HCT116 (cell line): ENCODE measurements around the gene ACADVL. TPM values are rescaled to one million over a fixed set of nuclear protein-coding genes. Genes with fewer than 3 reads are reported as not detected.

Experiments
- ATAC-seq: fragments of 200-7000 bp; cut with Tn5 transposase; 2 replicates; pipeline ENCODE4 v1.9.1; 2020; ENCODE audit warnings: mild to moderate bottlenecking, moderate library complexity
- BruUV-seq: library from RNA; stranded (reverse); fragments of 400-500 nt; replicated peaks from 2 replicates; lab custom pipeline; 2021; lab: Mats Ljungman, UMichigan
- CTCF ChIA-PET: fragments of 300-600 bp; sonication (Branson Sonifier 250); formaldehyde crosslinking; loops from one replicate; lab custom pipeline; 2021; ENCODE audit warnings: antibody characterized with exemption; lab: Charles Lee
- POLR2A ChIA-PET: fragments of 300-600, 350-600 bp; sonication (Branson Sonifier 250); formaldehyde crosslinking; loops from one replicate; lab custom pipeline; 2021; ENCODE audit warnings: antibody characterized with exemption; lab: Charles Lee
- RAD21 ChIA-PET, 2 experiments: fragments of 300-600 bp; sonication (Branson Sonifier 250); formaldehyde crosslinking; loops; one replicate each; lab custom pipeline; 2023; ENCODE audit warnings: low total read pairs in 2 of 2; ENCODE audit not compliant: uncharacterized antibody in 2 of 2, unreplicated experiment in 2 of 2, low non-redundant PET in 1 of 2; lab: Charles Lee
- DNase-seq: peaks from one replicate; pipeline ENCODE4 v3.0.0-alpha.2; 2010; ENCODE audit warnings: low read depth, low spot score
- H2AFZ ChIP-seq: fragments of 200-600 bp; shearing (Covaris generic), sonication (generic); 2 replicates; pipeline ENCODE4 v1.6.1; 2017; ENCODE audit warnings: low read depth, mixed run types, mixed read lengths, antibody characterized with exemption, low read length; ENCODE audit not compliant: poor library complexity, severe bottlenecking
- H3K27ac ChIP-seq: 2 replicates; pipeline ENCODE4 v1.5.1; 2012; ENCODE audit warnings: low read depth, low read length
- H3K27me3 ChIP-seq: fragments of 200-600 bp; sonication (generic); 2 replicates; pipeline ENCODE4 v1.6.1; 2016; ENCODE audit warnings: mixed run types, low read length, mixed read lengths; ENCODE audit not compliant: insufficient read depth
- H3K36me3 ChIP-seq, 2 experiments: fragments of 200-500 bp in 1 of 2; fragments of 200-600 bp in 1 of 2; sonication (Bioruptor generic) in 1 of 2; sonication (generic) in 1 of 2; 2 replicates each; pipeline versions ENCODE4 v1.5.1 to v1.6.1; 2014 to 2016; ENCODE audit warnings: low read length in 2 of 2, inconsistent platforms in 1 of 2, mixed read lengths in 1 of 2, mixed run types in 1 of 2; ENCODE audit not compliant: insufficient read depth in 2 of 2, control insufficient read depth in 1 of 2
- H3K4me1 ChIP-seq, 2 experiments: fragments of 200-600 bp in 1 of 2; sonication (generic) in 1 of 2; 2 replicates each; pipeline versions ENCODE4 v1.5.1 to v1.6.1; 2012 to 2017; ENCODE audit warnings: low read length in 2 of 2, inconsistent platforms in 1 of 2, mild to moderate bottlenecking in 1 of 2, mixed read lengths in 1 of 2, mixed run types in 1 of 2, moderate library complexity in 1 of 2; ENCODE audit not compliant: insufficient read depth in 2 of 2, control insufficient read depth in 1 of 2
- H3K4me2 ChIP-seq: fragments of 200-600 bp; sonication (generic); 2 replicates; pipeline ENCODE4 v1.6.1; 2017; ENCODE audit warnings: mixed run types, low read length, mixed read lengths
- H3K4me3 ChIP-seq, 2 experiments: fragments of 200-600 bp in 1 of 2; sonication (generic) in 1 of 2; replicated peaks in 1 of 2; 2 replicates each; pipeline ENCODE4 v1.5.1; 2011 to 2016; ENCODE audit warnings: low read length in 2 of 2, control low read depth in 1 of 2, low read depth in 1 of 2, mild to moderate bottlenecking in 1 of 2, mixed read lengths in 1 of 2, mixed run types in 1 of 2
- H3K79me2 ChIP-seq: fragments of 200-600 bp; sonication (generic); 2 replicates; pipeline ENCODE4 v1.6.1; 2017; ENCODE audit warnings: mild to moderate bottlenecking, mixed run types, low read length, moderate library complexity, mixed read lengths; ENCODE audit not compliant: insufficient read depth
- H3K9ac ChIP-seq: fragments of 200-600 bp; sonication (generic); 2 replicates; pipeline ENCODE4 v1.6.1; 2016; ENCODE audit warnings: low read length, mixed read lengths
- H3K9me2 ChIP-seq: fragments of 200-600 bp; sonication (generic), shearing (Covaris generic); 2 replicates; pipeline ENCODE4 v1.6.1; 2017; ENCODE audit warnings: mixed run types, mild to moderate bottlenecking, moderate library complexity; ENCODE audit not compliant: insufficient read depth
- H3K9me3 ChIP-seq, 2 experiments: fragments of 200-500 bp in 1 of 2; fragments of 200-600 bp in 1 of 2; sonication (Bioruptor generic) in 1 of 2; sonication (generic) in 1 of 2; 2 replicates each; pipeline ENCODE4 v1.6.1; 2014 to 2017; ENCODE audit warnings: low read length in 2 of 2, mixed read lengths in 2 of 2, inconsistent platforms in 1 of 2, low read depth in 1 of 2, mild to moderate bottlenecking in 1 of 2, mixed run types in 1 of 2, moderate library complexity in 1 of 2; ENCODE audit not compliant: control insufficient read depth in 1 of 2, insufficient read depth in 1 of 2
- H4K20me1 ChIP-seq: fragments of 200-600 bp; sonication (generic), shearing (Covaris generic); 2 replicates; pipeline ENCODE4 v1.6.1; 2017; ENCODE audit warnings: mixed run types, mild to moderate bottlenecking, moderate library complexity; ENCODE audit not compliant: insufficient read depth
- EZH2phosphoT487 ChIP-seq: fragments of 200-600 bp; IDR thresholded peaks from 2 replicates; pipeline ENCODE4 v1.6.1; 2018; ENCODE audit warnings: antibody characterized with exemption, borderline replicate concordance
- MAX ChIP-seq: IDR thresholded peaks from 2 replicates; pipeline ENCODE4 v1.6.1; 2012
- REST ChIP-seq: IDR thresholded peaks from 2 replicates; pipeline ENCODE4 v1.6.1; 2012; ENCODE audit warnings: low read depth
- TCF7L2 ChIP-seq: IDR thresholded peaks from 2 replicates; pipeline ENCODE4 v1.7.0; 2011; ENCODE audit warnings: borderline replicate concordance, inconsistent platforms; ENCODE audit not compliant: insufficient read depth, insufficient read length; ENCODE audit errors: extremely low read depth
- YY1 ChIP-seq: IDR thresholded peaks from 2 replicates; pipeline ENCODE4 v1.6.1; 2011; ENCODE audit warnings: low read length, low read depth, moderate library complexity, mild to moderate bottlenecking; ENCODE audit not compliant: insufficient replicate concordance; ENCODE audit errors: extremely low read depth
- ZBTB33 ChIP-seq: IDR thresholded peaks from 2 replicates; pipeline ENCODE4 v1.6.1; 2011; ENCODE audit warnings: mild to moderate bottlenecking, low read length, moderate library complexity; ENCODE audit not compliant: insufficient replicate concordance; ENCODE audit errors: extremely low read depth
- intact Hi-C: fragments of 100-400 bp; cut with micrococcal nuclease; formaldehyde crosslinking; loops from 2 replicates; pipeline ENCODE4 v1.10.0; 2022
- total RNA-seq: library from RNA; stranded (reverse); gene quantifications from one replicate; pipeline ENCODE4 v1.2.1, GENCODE V29; 2021; ENCODE audit not compliant: unreplicated experiment
- TF ChIP-seq, protein P1 (sequence below): IDR thresholded peaks from 2 replicates; pipeline ENCODE4 v1.6.1; 2012

ACADVL gene
- total RNA-seq, 1 experiment from 2014 or later = 554 TPM

DNA sequence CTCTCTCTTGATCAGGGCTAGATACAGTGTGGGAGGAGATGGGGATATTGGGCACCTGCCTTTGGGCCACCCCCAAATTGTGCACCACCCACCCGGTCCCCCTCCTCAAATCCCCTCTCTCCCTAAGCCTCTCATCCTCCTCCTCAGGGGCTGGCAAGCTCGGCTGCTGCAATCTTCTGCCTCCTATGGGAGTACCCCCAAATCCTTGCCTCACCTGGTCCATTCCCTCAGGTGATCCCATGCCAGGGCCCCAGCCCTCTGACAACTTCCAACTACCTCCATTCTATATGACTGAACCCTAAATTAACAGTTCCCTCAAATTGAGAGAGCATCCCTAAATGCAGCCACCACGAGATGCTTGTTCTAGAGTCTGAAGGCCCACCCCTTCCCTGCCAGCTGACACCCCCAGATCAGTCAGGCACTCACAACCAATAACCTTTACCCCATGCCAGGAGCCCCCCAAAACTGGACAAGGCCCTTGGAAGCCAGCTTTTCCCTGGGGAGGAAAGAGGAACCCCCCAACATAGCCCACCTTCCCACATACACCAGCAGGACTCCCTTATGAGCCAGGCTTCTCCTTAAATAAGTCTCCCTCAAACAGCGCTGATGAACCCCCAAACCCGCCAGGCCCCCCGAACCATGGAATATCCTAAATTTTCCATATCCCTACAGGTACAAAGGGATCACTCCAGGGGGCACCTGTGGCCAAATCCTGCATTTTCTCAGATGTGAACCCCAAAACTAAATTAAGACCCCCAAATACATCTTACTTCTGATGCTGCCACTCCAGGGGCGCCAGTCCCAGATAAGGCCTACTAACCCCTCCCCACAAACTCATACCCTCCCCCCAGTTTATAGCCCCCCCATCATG is 3.3 kb upstream of the ACADVL start:
- Histone ChIP-seq H2AFZ (no peak overlapping the region), H3K9me2 (no peaks in the 10 kb centered on the region), H3K4me3 (peak overlapping the region; percentile 41 to 50), H3K9me3 (no peaks in the 10 kb centered on the region), H3K4me2 (peak overlapping the region; percentile 64), H3K4me1 (peaks cover 14 to 68% of the 10 kb centered on the region in 2 experiments; a peak in 3 of 4 replicates), H3K9ac (peak overlapping the region; percentile 18), H3K27me3 (no peaks in the 10 kb centered on the region), H4K20me1 (no peaks in the 10 kb centered on the region), H3K27ac (no peak overlapping the region), H3K79me2 (peaks cover 17% of the 10 kb centered on the region), H3K36me3 (peaks cover under 1 to 5% of the 10 kb centered on the region in 2 experiments; a peak in 3 of 4 replicates)
- POLR2A ChIA-PET = interaction anchor here (0.6 kb wide), 1 partner anchor 15 kb away, joined by 3 read pairs; no protein-coding TSS in a partner anchor
- DNase-seq (no peak), ATAC-seq (no peak)
- RAD21 ChIA-PET = no interaction called here
- intact Hi-C loops = no loop called here
- CTCF ChIA-PET = interaction anchor here (2.7 kb wide), 1 partner anchor 171 kb away, joined by 19 read pairs; no protein-coding TSS in a partner anchor
- BruUV-seq = TSS peak; percentile 19
- TF ChIP-seq MAX = no peak
- no peak for TF ChIP-seq YY1
- TF ChIP-seq TCF7L2 = no peak

DNA sequence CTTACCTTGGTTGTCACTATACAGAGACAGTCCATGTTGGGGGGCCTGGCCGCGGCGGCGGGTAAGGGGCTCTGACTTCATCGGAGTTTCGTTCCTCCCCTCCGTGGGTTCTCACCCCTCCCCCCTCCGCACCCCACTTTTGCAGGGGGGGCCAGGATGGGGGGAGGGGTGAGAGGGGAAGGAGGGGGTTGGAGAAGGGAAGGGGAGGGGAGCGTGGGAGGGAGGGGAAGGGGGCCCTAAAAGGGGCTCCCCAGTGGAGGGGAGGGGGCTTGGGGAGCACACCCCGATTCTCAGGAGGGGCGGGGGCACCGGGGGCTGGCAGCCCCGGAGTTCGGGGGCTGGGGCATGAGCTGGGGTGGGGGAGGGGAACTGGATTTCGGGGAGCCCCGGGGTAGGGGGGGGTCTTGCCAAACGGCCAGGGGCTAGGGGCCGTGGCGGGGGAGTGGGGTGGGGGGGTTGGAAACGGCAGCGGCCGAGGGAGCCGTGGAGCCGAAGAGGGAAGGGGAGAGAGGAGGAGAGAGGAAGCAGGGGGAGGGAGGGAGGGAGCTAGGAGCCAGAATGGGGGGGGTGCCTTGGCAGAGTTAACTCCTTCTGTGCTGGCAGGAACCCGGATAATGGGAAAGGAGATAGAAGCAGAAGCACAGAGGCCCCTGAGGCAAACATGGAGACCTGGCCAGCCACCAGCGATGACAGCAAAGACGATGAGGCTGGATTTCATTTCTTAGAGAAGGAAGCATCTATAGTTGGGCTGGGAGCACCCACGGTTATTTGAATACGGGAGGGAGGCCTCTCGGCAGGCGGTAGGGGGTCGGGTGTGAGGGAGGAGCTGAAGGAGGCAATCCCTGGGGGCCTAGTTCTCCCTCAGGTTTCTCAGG is 2.4 kb upstream of the ACADVL start:
- Histone ChIP-seq H3K4me2 (peak overlapping the region; percentile 64), H3K27me3 (no peaks in the 10 kb centered on the region), H3K9ac (peak overlapping the region; percentile 27), H3K79me2 (peaks cover 24% of the 10 kb centered on the region), H3K4me1 (peaks cover 14 to 70% of the 10 kb centered on the region in 2 experiments; a peak in 3 of 4 replicates), H3K9me3 (no peaks in the 10 kb centered on the region), H3K36me3 (peaks cover 5 to 14% of the 10 kb centered on the region in 2 experiments; a peak in 3 of 4 replicates), H3K4me3 (peak overlapping the region; percentile 41 to 50), H4K20me1 (no peaks in the 10 kb centered on the region), H3K27ac (no peak overlapping the region), H3K9me2 (no peaks in the 10 kb centered on the region), H2AFZ (no peak overlapping the region)
- no peak for ATAC-seq
- ChIA-PET POLR2A (interaction anchor here (2.8 kb wide), 1 partner anchor 25 kb away, joined by 13 read pairs; the partner anchor contains the start of gene GABARAP), CTCF (interaction anchor here (0.9 to 1.4 kb wide), 2 partner anchors 79 to 171 kb away, joined by 3 to 4 read pairs; no protein-coding TSS in a partner anchor), RAD21 (no interaction called here)
- BruUV-seq = no TSS peak
- intact Hi-C loops = no loop called here
- no peak for DNase-seq
- no peak for TF ChIP-seq REST
- TF ChIP-seq, protein P1, sequence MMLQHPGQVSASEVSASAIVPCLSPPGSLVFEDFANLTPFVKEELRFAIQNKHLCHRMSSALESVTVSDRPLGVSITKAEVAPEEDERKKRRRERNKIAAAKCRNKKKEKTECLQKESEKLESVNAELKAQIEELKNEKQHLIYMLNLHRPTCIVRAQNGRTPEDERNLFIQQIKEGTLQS = no peak
- TF ChIP-seq EZH2phosphoT487 = no peak
- TF ChIP-seq ZBTB33 = no peak
